ENCODE results near the gene CDC5L. TPM values are rescaled to one million over a fixed set of nuclear protein-coding genes. Genes with fewer than 3 reads are reported as not detected.
A peak's percentile ranks its signal among the peaks of the same experiment; 100 is the strongest.

CDC5L gene
- total RNA-seq, 2 experiments from 2014 or later, result 22.2 to 26.2 TPM

GRCh38 chr6:44470746-44471145 is 83.2 kb downstream of the CDC5L start:
- Mint-ChIP-seq H3K4me3 (no peak overlapping the region), H3K4me1 (peaks cover 7% of the 10 kb centered on the region), H3K36me3 (no peaks in the 10 kb centered on the region), H3K27ac (no peak overlapping the region), H3K27me3 (peaks cover 16% of the 10 kb centered on the region), H3K9me3 (ENCODE audit: low read depth) (no peaks in the 10 kb centered on the region)
- DNase-seq (peak; percentile 23), ATAC-seq (no peak)
- CTCF ChIA-PET, result interaction anchor here (1.1 to 2.4 kb wide), 10 partner anchors 9 to 896 kb away, joined by 3 to 11 read pairs (median 6); no protein-coding TSS in a partner anchor

GRCh38 chr6:44471271-44471981 is 83.9 kb downstream of the CDC5L start:
- H3K27ac Mint-ChIP-seq, result no peak overlapping the region
- no peak overlapping the region for H3K4me3 Mint-ChIP-seq
- no peak for ATAC-seq
- CTCF ChIA-PET, result interaction anchor here (0.5 to 2.4 kb wide), 5 partner anchors 12 to 159 kb away, joined by 3 to 11 read pairs (median 4); no protein-coding TSS in a partner anchor
- H3K36me3 Mint-ChIP-seq, result no peaks in the 10 kb centered on the region
- H3K4me1 Mint-ChIP-seq, result peaks cover 7% of the 10 kb centered on the region
- H3K27me3 Mint-ChIP-seq, result peaks cover 16% of the 10 kb centered on the region
- DNase-seq, result no peak
- H3K9me3 Mint-ChIP-seq (ENCODE audit: low read depth), result no peaks in the 10 kb centered on the region

GRCh38 chr6:44472250-44472945 is 84.9 kb downstream of the CDC5L start:
- Mint-ChIP-seq H3K9me3 (ENCODE audit: low read depth) (no peaks in the 10 kb centered on the region), H3K4me3 (no peak overlapping the region)
- CTCF ChIA-PET, result interaction anchor here (0.5 to 1.6 kb wide), 3 partner anchors 13 to 158 kb away, joined by 3 to 4 read pairs (median 4); no protein-coding TSS in a partner anchor

GRCh38 chr6:44473393-44474189 is 86.1 kb downstream of the CDC5L start:
- Mint-ChIP-seq H3K36me3 (no peaks in the 10 kb centered on the region), H3K27ac (no peak overlapping the region), H3K4me1 (peaks cover 7% of the 10 kb centered on the region), H3K27me3 (peaks cover 11% of the 10 kb centered on the region), H3K9me3 (ENCODE audit: low read depth) (no peaks in the 10 kb centered on the region), H3K4me3 (no peak overlapping the region)
- CTCF ChIA-PET, result no interaction called here
- ATAC-seq (no peak), DNase-seq (no peak)

More at GRCh38 chr6:44472250-44472945, 84.9 kb downstream of the CDC5L start:
- ATAC-seq, result no peak
- H3K27ac Mint-ChIP-seq, result no peak overlapping the region
- H3K4me1 Mint-ChIP-seq, result peaks cover 7% of the 10 kb centered on the region
- H3K27me3 Mint-ChIP-seq, result peaks cover 12% of the 10 kb centered on the region
- DNase-seq, result no peak
- H3K36me3 Mint-ChIP-seq, result no peaks in the 10 kb centered on the region

- H3K9me3 Mint-ChIP-seq (ENCODE audit: low read depth), result no peaks in the 10 kb centered on the region
- H3K4me1 Mint-ChIP-seq, result peaks cover 7% of the 10 kb centered on the region
- no peak overlapping the region for H3K27ac Mint-ChIP-seq
- DNase-seq (no peak), ATAC-seq (no peak)
- H3K36me3 Mint-ChIP-seq, result no peaks in the 10 kb centered on the region
- no peak overlapping the region for H3K4me3 Mint-ChIP-seq
- CTCF ChIA-PET, result interaction anchor here (2.0 to 2.8 kb wide), 3 partner anchors 12 to 1448 kb away, joined by 13 to 39 read pairs (median 14); no protein-coding TSS in a partner anchor
- H3K27me3 Mint-ChIP-seq, result peaks cover 11% of the 10 kb centered on the region
Observed at GRCh38 chr6:44474190-44474631, 86.7 kb downstream of the CDC5L start.

- Mint-ChIP-seq H3K4me1 (peaks cover 7% of the 10 kb centered on the region), H3K27me3 (peaks cover 11% of the 10 kb centered on the region), H3K9me3 (ENCODE audit: low read depth) (no peaks in the 10 kb centered on the region), H3K27ac (no peak overlapping the region), H3K36me3 (no peaks in the 10 kb centered on the region), H3K4me3 (no peak overlapping the region)
- no peak for ATAC-seq
- no peak for DNase-seq
- CTCF ChIA-PET, result interaction anchor here (0.8 to 2.8 kb wide), 17 partner anchors 9 to 1448 kb away, joined by 3 to 39 read pairs (median 7); no protein-coding TSS in a partner anchor
Observed at GRCh38 chr6:44474643-44475042, 87.1 kb downstream of the CDC5L start.

GRCh38 chr6:44475417-44475778 is 87.9 kb downstream of the CDC5L start:
- H3K27ac Mint-ChIP-seq, result no peak overlapping the region
- no peak overlapping the region for H3K4me3 Mint-ChIP-seq
- H3K27me3 Mint-ChIP-seq, result peaks cover 15% of the 10 kb centered on the region
- DNase-seq (no peak), ATAC-seq (peak; percentile 50)
- H3K36me3 Mint-ChIP-seq, result no peaks in the 10 kb centered on the region
- H3K4me1 Mint-ChIP-seq, result peaks cover 7% of the 10 kb centered on the region
- CTCF ChIA-PET, result interaction anchor here (0.6 to 2.8 kb wide), 45 partner anchors 9 to 1455 kb away, joined by 3 to 39 read pairs (median 5); no protein-coding TSS in a partner anchor
- no peaks in the 10 kb centered on the region for H3K9me3 Mint-ChIP-seq (ENCODE audit: low read depth)

GRCh38 chr6:44475779-44476434 is 88.4 kb downstream of the CDC5L start:
- no peaks in the 10 kb centered on the region for H3K36me3 Mint-ChIP-seq
- CTCF ChIA-PET, result interaction anchor here (0.6 to 2.8 kb wide), 50 partner anchors 9 to 1455 kb away, joined by 3 to 39 read pairs (median 4); no protein-coding TSS in a partner anchor
- ATAC-seq, result peak; percentile 91

GRCh38 chr6:44476849-44477248 is 89.3 kb downstream of the CDC5L start:
- Mint-ChIP-seq H3K4me1 (peaks cover 7% of the 10 kb centered on the region), H3K36me3 (no peaks in the 10 kb centered on the region), H3K4me3 (no peak overlapping the region), H3K27me3 (peaks cover 17% of the 10 kb centered on the region), H3K27ac (no peak overlapping the region), H3K9me3 (ENCODE audit: low read depth) (no peaks in the 10 kb centered on the region)
- ATAC-seq (no peak), DNase-seq (no peak)
- CTCF ChIA-PET, result interaction anchor here (1.2 to 2.8 kb wide), 6 partner anchors 8 to 1446 kb away, joined by 3 to 39 read pairs (median 11); no protein-coding TSS in a partner anchor

More at GRCh38 chr6:44475779-44476434, 88.4 kb downstream of the CDC5L start:
- Mint-ChIP-seq H3K27ac (no peak overlapping the region), H3K9me3 (ENCODE audit: low read depth) (no peaks in the 10 kb centered on the region), H3K4me1 (peaks cover 7% of the 10 kb centered on the region), H3K27me3 (peaks cover 17% of the 10 kb centered on the region), H3K4me3 (no peak overlapping the region)
- DNase-seq, result peak; percentile 77

- CTCF ChIA-PET, result interaction anchor here (1.7 to 2.6 kb wide), 2 partner anchors 8 to 116 kb away, joined by 7 to 9 read pairs; no protein-coding TSS in a partner anchor
- no peak for DNase-seq
- no peak for ATAC-seq
Observed at GRCh38 chr6:44477293-44477894, 89.9 kb downstream of the CDC5L start.

GRCh38 chr6:44478158-44478557 is 90.7 kb downstream of the CDC5L start:
- no peak overlapping the region for H3K27ac Mint-ChIP-seq
- DNase-seq (no peak), ATAC-seq (no peak)
- no peaks in the 10 kb centered on the region for H3K9me3 Mint-ChIP-seq (ENCODE audit: low read depth)
- no peaks in the 10 kb centered on the region for H3K36me3 Mint-ChIP-seq
- H3K27me3 Mint-ChIP-seq, result peaks cover 14% of the 10 kb centered on the region
- H3K4me3 Mint-ChIP-seq, result no peak overlapping the region
- H3K4me1 Mint-ChIP-seq, result peaks cover 7% of the 10 kb centered on the region
- CTCF ChIA-PET, result interaction anchor here (1.7 kb wide), 1 partner anchor 9 kb away, joined by 9 read pairs; no protein-coding TSS in a partner anchor

More at GRCh38 chr6:44477293-44477894, 89.9 kb downstream of the CDC5L start:
- Mint-ChIP-seq H3K27ac (no peak overlapping the region), H3K9me3 (ENCODE audit: low read depth) (no peaks in the 10 kb centered on the region), H3K4me1 (peaks cover 7% of the 10 kb centered on the region), H3K36me3 (no peaks in the 10 kb centered on the region), H3K4me3 (no peak overlapping the region), H3K27me3 (peaks cover 14% of the 10 kb centered on the region)

Measured in activated CD8-positive, alpha-beta memory T cell treated with anti-CD3 and anti-CD28 coated beads, Interleukin-2, amount 10 ng/mL, durations not matched to agents 7 days and 5 days (primary cell).